Skeletal muscle satellite cell (primary cell): ENCODE results near the gene MYO1D.
"Not testable (repeated sequence)": the region's sequence is repeated elsewhere in the genome, so short reads cannot be mapped to it uniquely, and the experiment has no call there.

Experiments
- H3K27me3 ChIP-seq: 2 replicates; pipeline ENCODE4 v1.7.0; 2013; ENCODE audit warnings: low read length; ENCODE audit not compliant: control insufficient read depth, insufficient read depth
- H3K36me3 ChIP-seq: 2 replicates; pipeline ENCODE4 v1.7.0; 2013; ENCODE audit warnings: mild to moderate bottlenecking, control low read depth, low read length; ENCODE audit not compliant: insufficient read depth
- H3K4me1 ChIP-seq: 2 replicates; pipeline ENCODE4 v1.7.0; 2013; ENCODE audit warnings: low read length; ENCODE audit not compliant: control insufficient read depth, insufficient read depth
- H3K4me2 ChIP-seq: 2 replicates; pipeline ENCODE4 v1.7.0; 2013; ENCODE audit warnings: mild to moderate bottlenecking, low read length
- H3K4me3 ChIP-seq: 2 replicates; pipeline ENCODE4 v1.7.0; 2013; ENCODE audit warnings: low read length
- H3K9ac ChIP-seq: 2 replicates; pipeline ENCODE4 v1.7.0; 2013; ENCODE audit warnings: mild to moderate bottlenecking, low read depth, low read length, moderate library complexity
- H3K9me3 ChIP-seq: replicated peaks from 2 replicates; pipeline ENCODE4 v1.7.0; 2013; ENCODE audit warnings: mild to moderate bottlenecking, control low read depth, low read length

Gene MYO1D

GRCh38 chr17:32886951-32887350 lies 10.0 kb upstream of the MYO1D start:
- not testable (repeated sequence) for H3K4me2 ChIP-seq, H3K36me3 ChIP-seq, H3K9ac ChIP-seq, H3K4me1 ChIP-seq, H3K27me3 ChIP-seq, H3K9me3 ChIP-seq, H3K4me3 ChIP-seq

GRCh38 chr17:32882734-32883133 lies 5.8 kb upstream of the MYO1D start:
- H3K36me3 ChIP-seq, result no peaks in the 10 kb centered on the region
- peaks cover 23% of the 10 kb centered on the region for H3K4me1 ChIP-seq
- H3K9ac ChIP-seq, result no peak overlapping the region
- H3K9me3 ChIP-seq, result no peaks in the 10 kb centered on the region
- H3K4me2 ChIP-seq, result no peak overlapping the region
- H3K27me3 ChIP-seq, result peaks cover 5% of the 10 kb centered on the region
- no peak overlapping the region for H3K4me3 ChIP-seq

GRCh38 chr17:32882029-32882428 lies 5.1 kb upstream of the MYO1D start:
- Histone ChIP-seq H3K4me1 (peaks cover 24% of the 10 kb centered on the region), H3K9me3 (no peaks in the 10 kb centered on the region), H3K36me3 (no peaks in the 10 kb centered on the region), H3K4me2 (no peak overlapping the region), H3K27me3 (peaks cover 5% of the 10 kb centered on the region), H3K4me3 (no peak overlapping the region), H3K9ac (no peak overlapping the region)

GRCh38 chr17:32880671-32881453 lies 3.9 kb upstream of the MYO1D start:
- Histone ChIP-seq H3K4me1 (peaks cover 27% of the 10 kb centered on the region), H3K27me3 (no peaks in the 10 kb centered on the region), H3K4me2 (no peak overlapping the region), H3K4me3 (no peak overlapping the region), H3K9me3 (no peaks in the 10 kb centered on the region), H3K36me3 (no peaks in the 10 kb centered on the region), H3K9ac (no peak overlapping the region)

GRCh38 chr17:32879134-32879533 lies 2.2 kb upstream of the MYO1D start:
- Histone ChIP-seq H3K27me3 (no peaks in the 10 kb centered on the region), H3K36me3 (no peaks in the 10 kb centered on the region), H3K4me1 (peaks cover 30% of the 10 kb centered on the region), H3K4me2 (no peak overlapping the region), H3K4me3 (no peak overlapping the region), H3K9ac (no peak overlapping the region), H3K9me3 (no peaks in the 10 kb centered on the region)

- no peak overlapping the region for H3K4me3 ChIP-seq
- H3K9ac ChIP-seq, result no peak overlapping the region
- no peaks in the 10 kb centered on the region for H3K27me3 ChIP-seq
- no peaks in the 10 kb centered on the region for H3K36me3 ChIP-seq
- peaks cover 30% of the 10 kb centered on the region for H3K4me1 ChIP-seq
- H3K9me3 ChIP-seq, result no peaks in the 10 kb centered on the region
- no peak overlapping the region for H3K4me2 ChIP-seq
Observed at GRCh38 chr17:32878211-32878610, 1.3 kb upstream of the MYO1D start.

GRCh38 chr17:32877164-32877764 lies 340 bp upstream of the MYO1D start:
- no peaks in the 10 kb centered on the region for H3K9me3 ChIP-seq
- peak overlapping the region; percentile 93 for H3K4me3 ChIP-seq
- no peaks in the 10 kb centered on the region for H3K27me3 ChIP-seq
- H3K9ac ChIP-seq, result peak overlapping the region; percentile 83
- peak overlapping the region; percentile 95 for H3K4me2 ChIP-seq
- H3K36me3 ChIP-seq, result no peaks in the 10 kb centered on the region
- H3K4me1 ChIP-seq, result peaks cover 23% of the 10 kb centered on the region

GRCh38 chr17:32875923-32876416 lies 954 bp downstream of the MYO1D start:
- no peaks in the 10 kb centered on the region for H3K27me3 ChIP-seq
- H3K4me1 ChIP-seq, result peaks cover 24% of the 10 kb centered on the region
- H3K36me3 ChIP-seq, result no peaks in the 10 kb centered on the region
- peak overlapping the region; percentile 95 for H3K4me2 ChIP-seq
- peak overlapping the region; percentile 83 for H3K9ac ChIP-seq
- H3K4me3 ChIP-seq, result peak overlapping the region; percentile 93
- no peaks in the 10 kb centered on the region for H3K9me3 ChIP-seq

- Histone ChIP-seq H3K36me3 (no peaks in the 10 kb centered on the region), H3K9ac (no peak overlapping the region), H3K27me3 (no peaks in the 10 kb centered on the region), H3K9me3 (no peaks in the 10 kb centered on the region), H3K4me2 (peak overlapping the region; percentile 95), H3K4me3 (peak overlapping the region; percentile 93), H3K4me1 (peaks cover 24% of the 10 kb centered on the region)
Observed at GRCh38 chr17:32875230-32875917, 1.6 kb downstream of the MYO1D start.

GRCh38 chr17:32873114-32873513 lies 3.8 kb downstream of the MYO1D start:
- H3K27me3 ChIP-seq, result no peaks in the 10 kb centered on the region
- no peaks in the 10 kb centered on the region for H3K36me3 ChIP-seq
- H3K9ac ChIP-seq, result no peak overlapping the region
- no peaks in the 10 kb centered on the region for H3K9me3 ChIP-seq
- H3K4me2 ChIP-seq, result no peak overlapping the region
- H3K4me1 ChIP-seq, result peaks cover 33% of the 10 kb centered on the region
- no peak overlapping the region for H3K4me3 ChIP-seq

- Histone ChIP-seq H3K9me3 (no peaks in the 10 kb centered on the region), H3K36me3 (no peaks in the 10 kb centered on the region), H3K4me3 (no peak overlapping the region), H3K4me1 (peaks cover 28% of the 10 kb centered on the region), H3K9ac (no peak overlapping the region), H3K4me2 (no peak overlapping the region), H3K27me3 (no peaks in the 10 kb centered on the region)
Observed at GRCh38 chr17:32871746-32872145, 5.2 kb downstream of the MYO1D start.
